ENCODE data around the gene FDX1.

Gene FDX1

GRCh38 chr11:110433393-110434333 is 3.9 kb downstream of the FDX1 start:
- Histone ChIP-seq H3K4me3 (no peak overlapping the region), H3K27ac (no peak overlapping the region)
- DNase-seq (ENCODE audit: low spot score) = no peak
- TF ChIP-seq CTCF (IDR thresholded peaks at IDR 0.05) = peak; percentile 29

- DNase-seq (ENCODE audit: low spot score) = no peak
- TF ChIP-seq CTCF (IDR thresholded peaks at IDR 0.05) = no peak
- Histone ChIP-seq H3K4me3 (no peak overlapping the region), H3K27ac (no peak overlapping the region)
These were observed 5.4 kb downstream of the FDX1 start for GRCh38 chr11:110434952-110435779.

- TF ChIP-seq CTCF (IDR thresholded peaks at IDR 0.05) = no peak
- no peak for DNase-seq (ENCODE audit: low spot score)
- peak overlapping the region in 1 of 2 donors; percentile 6 for H3K27ac ChIP-seq
- no peak overlapping the region for H3K4me3 ChIP-seq
These were observed 6.3 kb downstream of the FDX1 start for GRCh38 chr11:110435780-110436717.

GRCh38 chr11:110438017-110438416 is 8.3 kb downstream of the FDX1 start:
- no peak for DNase-seq (ENCODE audit: low spot score)
- Histone ChIP-seq H3K27ac (no peak overlapping the region), H3K4me3 (no peak overlapping the region)
- TF ChIP-seq CTCF (IDR thresholded peaks at IDR 0.05) = no peak

GRCh38 chr11:110445437-110445836 is 15.7 kb downstream of the FDX1 start:
- no peak for DNase-seq (ENCODE audit: low spot score)
- no peak for TF ChIP-seq CTCF (IDR thresholded peaks at IDR 0.05)
- Histone ChIP-seq H3K4me3 (no peak overlapping the region), H3K27ac (no peak overlapping the region)

- no peak for DNase-seq (ENCODE audit: low spot score)
- no peak for TF ChIP-seq CTCF (IDR thresholded peaks at IDR 0.05)
- H3K27ac ChIP-seq = no peak overlapping the region
- H3K4me3 ChIP-seq = no peak overlapping the region
These were observed 16.3 kb downstream of the FDX1 start for GRCh38 chr11:110446061-110446460.
